ENCODE data around the gene TFF1. TPM values are rescaled to one million over a fixed set of nuclear protein-coding genes. Genes with fewer than 3 reads are reported as not detected.

The TFF1 gene
- polyA plus RNA-seq, 1 donor from 2014 or later: not detected

DNA sequence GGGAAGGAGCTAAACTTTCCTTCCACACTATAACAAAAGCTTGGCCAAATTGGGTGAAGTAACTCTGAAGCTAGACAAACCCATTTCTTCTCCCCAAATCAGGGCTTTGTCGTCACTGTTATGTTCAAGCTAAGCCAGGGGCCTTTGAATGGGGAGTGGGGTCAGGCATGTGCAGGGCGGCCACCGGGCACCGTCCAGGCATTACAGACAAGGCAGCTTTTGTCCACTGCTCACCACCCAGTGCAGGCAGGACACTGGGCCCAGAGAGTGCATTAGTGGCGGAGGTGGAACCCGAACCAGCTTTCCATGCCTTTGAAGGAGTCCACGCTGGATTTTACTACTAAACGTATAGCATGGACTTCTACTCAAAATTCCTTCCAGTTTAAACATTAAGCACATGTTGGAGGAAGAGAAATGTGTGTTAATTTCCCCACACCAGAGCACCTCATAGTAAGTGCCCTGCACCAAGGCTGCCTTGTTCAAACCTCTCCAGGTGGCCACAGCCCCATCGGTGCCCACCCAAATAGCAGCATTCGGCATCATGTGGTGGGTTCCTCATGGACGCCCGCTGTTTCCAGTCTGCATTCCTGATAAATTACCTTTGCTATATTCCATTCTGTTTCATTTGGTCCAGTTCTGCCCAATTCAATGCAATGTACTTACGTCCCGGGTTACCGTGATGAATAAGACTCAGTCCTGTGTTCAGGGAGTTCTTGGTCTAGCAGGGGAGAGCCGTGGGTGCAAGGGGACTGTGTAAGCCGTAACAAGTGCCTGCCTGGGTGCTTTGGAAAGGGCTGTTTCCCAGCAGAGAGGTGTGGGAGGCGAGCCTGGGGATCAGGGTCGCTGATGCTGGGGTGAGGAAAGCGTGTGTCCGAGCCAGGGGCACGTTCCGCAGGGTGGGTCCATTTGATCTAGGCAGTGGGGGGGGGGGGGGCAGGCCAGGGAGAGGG is 39.0 kb upstream of the TFF1 start:
- Histone ChIP-seq H3K4me3 (ENCODE audit: low read length) (no peak overlapping the region), H2AFZ (ENCODE audit: low read depth, low read length) (no peak overlapping the region), H3K9ac (ENCODE audit: low read length) (no peak overlapping the region), H3K9me2 (ENCODE audit: insufficient read depth, low read length) (no peaks in the 10 kb centered on the region), H3K36me3 (ENCODE audit: insufficient read depth, low read length) (no peaks in the 10 kb centered on the region), H3K79me2 (replicated peaks; ENCODE audit: insufficient read depth, low read length) (no peaks in the 10 kb centered on the region), H3K27ac (ENCODE audit: low read length) (no peak overlapping the region), H3F3A (ENCODE audit: insufficient read depth, low read length, poor library complexity, severe bottlenecking) (no peaks in the 10 kb centered on the region), H3K9me3 (ENCODE audit: low read length) (no peaks in the 10 kb centered on the region), H3K4me2 (ENCODE audit: low read length) (no peak overlapping the region), H3K27me3 (ENCODE audit: insufficient read depth, low read depth, low read length) (no peaks in the 10 kb centered on the region), H4K20me1 (ENCODE audit: insufficient read depth) (no peaks in the 10 kb centered on the region)
- TF ChIP-seq RAD21 (conservative IDR thresholded peaks at IDR 0.05) (no peak), MXI1 (conservative IDR thresholded peaks at IDR 0.05; ENCODE audit: poor library complexity, severe bottlenecking) (no peak), POLR2AphosphoS5 (IDR thresholded peaks at IDR 0.05) (no peak), EZH2 (IDR thresholded peaks at IDR 0.05; ENCODE audit: borderline replicate concordance, insufficient read depth, low read length, poor library complexity, severe bottlenecking) (no peak), SMC3 (conservative IDR thresholded peaks at IDR 0.05; ENCODE audit: poor library complexity) (no peak), EP300 (conservative IDR thresholded peaks at IDR 0.05; ENCODE audit: poor library complexity, severe bottlenecking) (no peak), TAF1 (IDR thresholded peaks at IDR 0.05; ENCODE audit: low read depth) (no peak)
- TF ChIP-seq, protein P1, sequence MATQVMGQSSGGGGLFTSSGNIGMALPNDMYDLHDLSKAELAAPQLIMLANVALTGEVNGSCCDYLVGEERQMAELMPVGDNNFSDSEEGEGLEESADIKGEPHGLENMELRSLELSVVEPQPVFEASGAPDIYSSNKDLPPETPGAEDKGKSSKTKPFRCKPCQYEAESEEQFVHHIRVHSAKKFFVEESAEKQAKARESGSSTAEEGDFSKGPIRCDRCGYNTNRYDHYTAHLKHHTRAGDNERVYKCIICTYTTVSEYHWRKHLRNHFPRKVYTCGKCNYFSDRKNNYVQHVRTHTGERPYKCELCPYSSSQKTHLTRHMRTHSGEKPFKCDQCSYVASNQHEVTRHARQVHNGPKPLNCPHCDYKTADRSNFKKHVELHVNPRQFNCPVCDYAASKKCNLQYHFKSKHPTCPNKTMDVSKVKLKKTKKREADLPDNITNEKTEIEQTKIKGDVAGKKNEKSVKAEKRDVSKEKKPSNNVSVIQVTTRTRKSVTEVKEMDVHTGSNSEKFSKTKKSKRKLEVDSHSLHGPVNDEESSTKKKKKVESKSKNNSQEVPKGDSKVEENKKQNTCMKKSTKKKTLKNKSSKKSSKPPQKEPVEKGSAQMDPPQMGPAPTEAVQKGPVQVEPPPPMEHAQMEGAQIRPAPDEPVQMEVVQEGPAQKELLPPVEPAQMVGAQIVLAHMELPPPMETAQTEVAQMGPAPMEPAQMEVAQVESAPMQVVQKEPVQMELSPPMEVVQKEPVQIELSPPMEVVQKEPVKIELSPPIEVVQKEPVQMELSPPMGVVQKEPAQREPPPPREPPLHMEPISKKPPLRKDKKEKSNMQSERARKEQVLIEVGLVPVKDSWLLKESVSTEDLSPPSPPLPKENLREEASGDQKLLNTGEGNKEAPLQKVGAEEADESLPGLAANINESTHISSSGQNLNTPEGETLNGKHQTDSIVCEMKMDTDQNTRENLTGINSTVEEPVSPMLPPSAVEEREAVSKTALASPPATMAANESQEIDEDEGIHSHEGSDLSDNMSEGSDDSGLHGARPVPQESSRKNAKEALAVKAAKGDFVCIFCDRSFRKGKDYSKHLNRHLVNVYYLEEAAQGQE (IDR thresholded peaks at IDR 0.05; ENCODE audit: borderline replicate concordance): no peak
- TF ChIP-seq, protein P2, sequence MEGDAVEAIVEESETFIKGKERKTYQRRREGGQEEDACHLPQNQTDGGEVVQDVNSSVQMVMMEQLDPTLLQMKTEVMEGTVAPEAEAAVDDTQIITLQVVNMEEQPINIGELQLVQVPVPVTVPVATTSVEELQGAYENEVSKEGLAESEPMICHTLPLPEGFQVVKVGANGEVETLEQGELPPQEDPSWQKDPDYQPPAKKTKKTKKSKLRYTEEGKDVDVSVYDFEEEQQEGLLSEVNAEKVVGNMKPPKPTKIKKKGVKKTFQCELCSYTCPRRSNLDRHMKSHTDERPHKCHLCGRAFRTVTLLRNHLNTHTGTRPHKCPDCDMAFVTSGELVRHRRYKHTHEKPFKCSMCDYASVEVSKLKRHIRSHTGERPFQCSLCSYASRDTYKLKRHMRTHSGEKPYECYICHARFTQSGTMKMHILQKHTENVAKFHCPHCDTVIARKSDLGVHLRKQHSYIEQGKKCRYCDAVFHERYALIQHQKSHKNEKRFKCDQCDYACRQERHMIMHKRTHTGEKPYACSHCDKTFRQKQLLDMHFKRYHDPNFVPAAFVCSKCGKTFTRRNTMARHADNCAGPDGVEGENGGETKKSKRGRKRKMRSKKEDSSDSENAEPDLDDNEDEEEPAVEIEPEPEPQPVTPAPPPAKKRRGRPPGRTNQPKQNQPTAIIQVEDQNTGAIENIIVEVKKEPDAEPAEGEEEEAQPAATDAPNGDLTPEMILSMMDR (IDR thresholded peaks at IDR 0.05; ENCODE audit: poor library complexity, severe bottlenecking): no peak

DNA sequence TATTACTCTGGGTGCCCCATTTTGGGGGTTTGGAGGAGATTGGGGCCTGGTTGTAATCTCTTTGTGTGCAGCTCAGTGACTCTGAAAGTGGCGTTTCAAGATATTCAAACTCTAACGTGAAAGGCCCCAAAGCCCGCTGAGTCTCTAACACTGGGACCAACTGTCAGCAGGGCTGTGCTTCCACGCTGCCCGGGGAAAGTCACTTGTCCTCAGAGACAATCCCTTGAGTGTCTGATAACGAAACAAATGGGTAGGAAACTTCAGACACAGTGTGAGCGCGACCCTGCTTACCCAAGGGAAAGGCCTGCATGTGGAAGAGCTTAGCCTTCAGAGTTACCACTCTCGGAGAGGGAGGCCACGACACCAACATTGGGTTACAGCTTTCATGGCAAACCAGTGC is 38.2 kb upstream of the TFF1 start:
- Histone ChIP-seq H3K9me2 (ENCODE audit: insufficient read depth, low read length) (no peaks in the 10 kb centered on the region), H3K4me2 (ENCODE audit: low read length) (no peak overlapping the region), H4K20me1 (ENCODE audit: insufficient read depth) (no peaks in the 10 kb centered on the region), H2AFZ (ENCODE audit: low read depth, low read length) (no peak overlapping the region), H3F3A (ENCODE audit: insufficient read depth, low read length, poor library complexity, severe bottlenecking) (no peaks in the 10 kb centered on the region), H3K36me3 (ENCODE audit: insufficient read depth, low read length) (no peaks in the 10 kb centered on the region), H3K27me3 (ENCODE audit: insufficient read depth, low read depth, low read length) (no peaks in the 10 kb centered on the region), H3K27ac (ENCODE audit: low read length) (no peak overlapping the region), H3K4me3 (ENCODE audit: low read length) (no peak overlapping the region), H3K9ac (ENCODE audit: low read length) (no peak overlapping the region), H3K79me2 (replicated peaks; ENCODE audit: insufficient read depth, low read length) (no peaks in the 10 kb centered on the region), H3K9me3 (ENCODE audit: low read length) (no peaks in the 10 kb centered on the region)
- TF ChIP-seq POLR2AphosphoS5 (IDR thresholded peaks at IDR 0.05) (no peak), EP300 (conservative IDR thresholded peaks at IDR 0.05; ENCODE audit: poor library complexity, severe bottlenecking) (no peak), MXI1 (conservative IDR thresholded peaks at IDR 0.05; ENCODE audit: poor library complexity, severe bottlenecking) (no peak), EZH2 (IDR thresholded peaks at IDR 0.05; ENCODE audit: borderline replicate concordance, insufficient read depth, low read length, poor library complexity, severe bottlenecking) (no peak), TAF1 (IDR thresholded peaks at IDR 0.05; ENCODE audit: low read depth) (no peak), RAD21 (conservative IDR thresholded peaks at IDR 0.05) (no peak), SMC3 (conservative IDR thresholded peaks at IDR 0.05; ENCODE audit: poor library complexity) (no peak)
- TF ChIP-seq, protein P2 (IDR thresholded peaks at IDR 0.05; ENCODE audit: poor library complexity, severe bottlenecking): no peak
- TF ChIP-seq, protein P1 (IDR thresholded peaks at IDR 0.05; ENCODE audit: borderline replicate concordance): no peak

Measured in neural cell (in vitro differentiated cells).